ENCODE data around the gene ARNT2. TPM values are rescaled to one million over a fixed set of nuclear protein-coding genes. Genes with fewer than 3 reads are reported as not detected.

Gene ARNT2
- total RNA-seq, 1 donor from 2014 or later = 0.87 TPM

DNA sequence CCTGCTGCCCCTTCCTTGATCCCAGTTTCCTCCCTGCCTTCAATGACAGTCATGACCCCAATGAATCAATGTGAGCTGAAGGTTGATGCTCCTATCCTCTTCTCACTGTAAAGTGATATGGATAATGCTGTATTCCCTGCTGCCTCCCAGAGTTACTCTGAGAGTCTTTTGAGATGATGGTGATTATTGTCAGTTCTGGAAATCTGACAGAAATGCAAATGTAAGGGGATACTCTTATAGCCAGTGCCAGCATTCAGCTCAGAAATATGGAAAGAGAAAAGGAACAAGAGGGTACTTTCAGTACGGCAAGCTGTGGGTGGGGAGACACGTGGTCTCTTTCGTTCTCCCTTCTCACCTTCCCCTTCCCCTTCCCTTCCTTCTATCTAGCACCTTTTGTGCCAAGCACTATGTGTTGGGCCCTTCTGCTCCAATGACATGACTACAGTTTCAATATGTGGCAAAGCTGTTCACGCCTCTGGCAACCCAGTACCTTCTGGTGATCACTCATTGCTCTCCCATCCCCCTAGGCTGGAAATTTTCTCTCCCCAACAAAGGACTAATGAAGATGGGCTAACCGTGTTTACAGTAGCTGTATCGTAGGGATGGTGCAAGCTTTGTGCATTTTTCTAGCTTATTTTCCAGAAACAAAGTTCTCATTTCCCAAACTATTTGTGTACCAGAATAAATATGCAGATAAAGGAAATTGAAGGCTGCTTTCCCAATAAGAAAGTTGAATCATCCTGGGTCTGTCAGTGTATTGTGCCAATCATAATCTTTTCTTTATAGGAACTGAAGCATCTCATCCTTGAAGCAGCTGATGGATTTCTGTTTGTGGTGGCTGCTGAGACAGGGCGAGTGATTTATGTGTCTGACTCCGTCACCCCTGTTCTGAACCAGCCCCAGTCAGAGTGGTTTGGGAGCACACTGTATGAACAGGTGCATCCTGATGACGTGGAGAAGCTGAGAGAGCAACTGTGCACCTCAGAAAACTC is 70.3 kb downstream of the ARNT2 start:
- Mint-ChIP-seq H3K4me3 (ENCODE audit: unreplicated experiment) (no peak overlapping the region), H3K36me3 (ENCODE audit: low read depth, unreplicated experiment) (no peaks in the 10 kb centered on the region), H3K27ac (ENCODE audit: unreplicated experiment) (no peak overlapping the region), H3K9me3 (ENCODE audit: unreplicated experiment) (no peaks in the 10 kb centered on the region), H3K4me1 (ENCODE audit: unreplicated experiment) (peaks cover 7% of the 10 kb centered on the region), H3K27me3 (ENCODE audit: unreplicated experiment) (peaks cover 3% of the 10 kb centered on the region)
- TF ChIP-seq, protein P1, sequence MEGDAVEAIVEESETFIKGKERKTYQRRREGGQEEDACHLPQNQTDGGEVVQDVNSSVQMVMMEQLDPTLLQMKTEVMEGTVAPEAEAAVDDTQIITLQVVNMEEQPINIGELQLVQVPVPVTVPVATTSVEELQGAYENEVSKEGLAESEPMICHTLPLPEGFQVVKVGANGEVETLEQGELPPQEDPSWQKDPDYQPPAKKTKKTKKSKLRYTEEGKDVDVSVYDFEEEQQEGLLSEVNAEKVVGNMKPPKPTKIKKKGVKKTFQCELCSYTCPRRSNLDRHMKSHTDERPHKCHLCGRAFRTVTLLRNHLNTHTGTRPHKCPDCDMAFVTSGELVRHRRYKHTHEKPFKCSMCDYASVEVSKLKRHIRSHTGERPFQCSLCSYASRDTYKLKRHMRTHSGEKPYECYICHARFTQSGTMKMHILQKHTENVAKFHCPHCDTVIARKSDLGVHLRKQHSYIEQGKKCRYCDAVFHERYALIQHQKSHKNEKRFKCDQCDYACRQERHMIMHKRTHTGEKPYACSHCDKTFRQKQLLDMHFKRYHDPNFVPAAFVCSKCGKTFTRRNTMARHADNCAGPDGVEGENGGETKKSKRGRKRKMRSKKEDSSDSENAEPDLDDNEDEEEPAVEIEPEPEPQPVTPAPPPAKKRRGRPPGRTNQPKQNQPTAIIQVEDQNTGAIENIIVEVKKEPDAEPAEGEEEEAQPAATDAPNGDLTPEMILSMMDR (IDR thresholded peaks at IDR 0.05; ENCODE audit: unreplicated experiment) = no peak
- no peak for DNase-seq (ENCODE audit: low spot score)

DNA sequence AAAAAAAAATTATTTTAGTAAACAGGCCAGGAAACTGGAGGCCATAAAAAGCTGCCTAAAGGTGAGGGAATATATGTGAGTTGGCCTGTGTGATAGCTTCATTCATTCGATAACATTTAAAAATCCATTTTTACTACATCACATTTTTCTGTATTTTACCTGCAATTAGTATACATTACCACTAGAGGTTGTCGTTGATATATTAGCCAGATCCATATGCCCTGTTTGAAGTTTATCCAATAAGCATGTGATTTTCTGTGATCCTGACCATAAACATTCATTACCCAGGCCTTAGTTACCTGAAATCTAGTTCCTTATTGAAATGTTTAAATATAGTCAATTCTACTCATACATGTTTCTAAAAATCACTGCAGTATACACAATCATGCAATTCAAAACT is 71.4 kb downstream of the ARNT2 start:
- TF ChIP-seq, protein P1 (IDR thresholded peaks at IDR 0.05; ENCODE audit: unreplicated experiment) = peak; percentile 46
- DNase-seq (ENCODE audit: low spot score) = no peak
- Mint-ChIP-seq H3K27ac (ENCODE audit: unreplicated experiment) (no peak overlapping the region), H3K4me1 (ENCODE audit: unreplicated experiment) (peaks cover 7% of the 10 kb centered on the region), H3K9me3 (ENCODE audit: unreplicated experiment) (no peaks in the 10 kb centered on the region), H3K4me3 (ENCODE audit: unreplicated experiment) (no peak overlapping the region), H3K27me3 (ENCODE audit: unreplicated experiment) (no peaks in the 10 kb centered on the region), H3K36me3 (ENCODE audit: low read depth, unreplicated experiment) (no peaks in the 10 kb centered on the region)

DNA sequence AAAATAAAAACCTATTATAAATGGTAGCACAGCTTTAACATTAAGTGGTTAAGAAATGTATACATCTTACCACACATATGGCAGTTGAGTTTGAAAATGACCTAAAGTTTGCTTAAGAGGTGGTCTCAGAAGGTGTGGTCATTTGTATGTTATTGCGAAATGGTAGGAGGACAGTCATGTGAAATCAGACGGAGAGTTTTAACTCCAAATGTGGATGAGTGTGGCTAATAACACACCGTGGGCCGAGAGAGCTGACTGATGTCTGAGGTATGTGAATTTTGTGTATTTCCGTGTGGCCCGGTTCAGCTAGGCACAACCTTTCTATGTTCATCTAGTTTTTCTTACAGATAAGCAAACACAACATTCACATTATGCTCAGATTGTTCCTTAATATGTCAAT is 71.9 kb downstream of the ARNT2 start:
- Mint-ChIP-seq H3K4me1 (ENCODE audit: unreplicated experiment) (peaks cover 7% of the 10 kb centered on the region), H3K4me3 (ENCODE audit: unreplicated experiment) (no peak overlapping the region), H3K27me3 (ENCODE audit: unreplicated experiment) (no peaks in the 10 kb centered on the region), H3K9me3 (ENCODE audit: unreplicated experiment) (no peaks in the 10 kb centered on the region), H3K36me3 (ENCODE audit: low read depth, unreplicated experiment) (no peaks in the 10 kb centered on the region), H3K27ac (ENCODE audit: unreplicated experiment) (no peak overlapping the region)
- TF ChIP-seq, protein P1 (IDR thresholded peaks at IDR 0.05; ENCODE audit: unreplicated experiment) = no peak
- no peak for DNase-seq (ENCODE audit: low spot score)

DNA sequence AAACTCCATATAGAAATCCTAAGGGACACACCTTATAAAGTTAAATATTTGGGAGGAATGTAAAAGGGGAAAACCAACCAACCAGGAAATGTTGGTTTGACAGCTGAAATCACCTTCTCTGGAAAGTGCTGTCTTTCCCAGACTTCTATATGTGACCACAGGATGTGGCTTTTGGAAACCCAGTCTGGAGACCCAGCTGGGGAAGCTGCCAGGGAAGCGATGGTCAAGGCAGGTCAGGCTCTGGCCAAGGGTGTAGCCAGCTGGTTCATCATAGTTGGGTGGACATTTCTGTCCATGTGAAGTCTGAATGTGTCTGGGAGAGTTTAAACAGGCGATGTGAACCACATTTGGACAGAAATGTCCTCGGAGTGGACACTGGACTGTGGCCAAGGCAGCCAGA is 73.9 kb downstream of the ARNT2 start:
- DNase-seq (ENCODE audit: low spot score) = no peak
- H3K27ac Mint-ChIP-seq (ENCODE audit: unreplicated experiment) = no peak overlapping the region

More for the DNA sequence above, 73.9 kb downstream of the ARNT2 start:
- TF ChIP-seq, protein P1 (IDR thresholded peaks at IDR 0.05; ENCODE audit: unreplicated experiment) = no peak
- H3K4me1 Mint-ChIP-seq (ENCODE audit: unreplicated experiment) = peaks cover 7% of the 10 kb centered on the region
- H3K4me3 Mint-ChIP-seq (ENCODE audit: unreplicated experiment) = no peak overlapping the region
- no peaks in the 10 kb centered on the region for H3K36me3 Mint-ChIP-seq (ENCODE audit: low read depth, unreplicated experiment)
- no peaks in the 10 kb centered on the region for H3K9me3 Mint-ChIP-seq (ENCODE audit: unreplicated experiment)
- H3K27me3 Mint-ChIP-seq (ENCODE audit: unreplicated experiment) = no peaks in the 10 kb centered on the region

Data from endothelial cell (in vitro differentiated cells).